Ishikawa (cell line): Measurements from ENCODE around the gene NUP210.

Experiments
- CEBPB ChIP-seq: IDR thresholded peaks from 2 replicates; pipeline ENCODE4 v1.6.1; 2012
- CREB1 ChIP-seq: IDR thresholded peaks from 2 replicates; pipeline ENCODE4 v1.6.1; 2012; ENCODE audit warnings: low read depth
- EGR1 ChIP-seq: IDR thresholded peaks from 2 replicates; pipeline ENCODE4 v1.6.1; 2012
- EP300 ChIP-seq: IDR thresholded peaks from 2 replicates; pipeline ENCODE4 v1.6.1; 2012; ENCODE audit warnings: borderline replicate concordance
- FOXM1 ChIP-seq: IDR thresholded peaks from 2 replicates; pipeline ENCODE4 v1.6.1; 2012; ENCODE audit warnings: low read depth, borderline replicate concordance
- MAX ChIP-seq: IDR thresholded peaks from 2 replicates; pipeline ENCODE4 v1.6.1; 2012
- NFIC ChIP-seq: IDR thresholded peaks from 2 replicates; pipeline ENCODE4 v1.6.1; 2012
- RAD21 ChIP-seq: IDR thresholded peaks from 2 replicates; pipeline ENCODE4 v1.6.1; 2012; ENCODE audit warnings: low read depth
- REST ChIP-seq: IDR thresholded peaks from 2 replicates; pipeline ENCODE4 v1.6.1; 2012; ENCODE audit warnings: low read depth, mild to moderate bottlenecking
- TAF1 ChIP-seq: IDR thresholded peaks from 2 replicates; pipeline ENCODE4 v1.6.1; 2012; ENCODE audit warnings: low read depth, mild to moderate bottlenecking
- TCF12 ChIP-seq: IDR thresholded peaks from 2 replicates; pipeline ENCODE4 v1.6.1; 2012; ENCODE audit warnings: low read depth
- TEAD4 ChIP-seq: IDR thresholded peaks from 2 replicates; pipeline ENCODE4 v1.6.1; 2012
- USF1 ChIP-seq: IDR thresholded peaks from 2 replicates; pipeline ENCODE4 v1.6.1; 2012
- YY1 ChIP-seq: IDR thresholded peaks from 2 replicates; pipeline ENCODE4 v1.6.1; 2012; ENCODE audit warnings: low read depth
- ZBTB7A ChIP-seq: IDR thresholded peaks from 2 replicates; pipeline ENCODE4 v1.6.1; 2012; ENCODE audit warnings: low read depth

The NUP210 gene

GRCh38 chr3:13459605-13460340 is 39.7 kb upstream of the NUP210 start:
- TF ChIP-seq NFIC: no peak
- no peak for TF ChIP-seq YY1
- no peak for TF ChIP-seq FOXM1
- no peak for TF ChIP-seq CREB1
- TF ChIP-seq USF1: no peak
- TF ChIP-seq TEAD4: no peak
- TF ChIP-seq CEBPB: no peak
- TF ChIP-seq MAX: no peak
- no peak for TF ChIP-seq REST
- TF ChIP-seq TAF1: no peak
- TF ChIP-seq EP300: no peak
- TF ChIP-seq RAD21: no peak
- no peak for TF ChIP-seq TCF12

- TF ChIP-seq REST: no peak
- TF ChIP-seq TCF12: no peak
- no peak for TF ChIP-seq EGR1
- no peak for TF ChIP-seq RAD21
These were observed 37.5 kb upstream of the NUP210 start for GRCh38 chr3:13457593-13457992.

- TF ChIP-seq CREB1: no peak
- no peak for TF ChIP-seq RAD21
- TF ChIP-seq ZBTB7A: no peak
- TF ChIP-seq MAX: no peak
- peak; percentile 50 for TF ChIP-seq USF1
- TF ChIP-seq EGR1: no peak
- no peak for TF ChIP-seq REST
- TF ChIP-seq YY1: no peak
These were observed 35.5 kb upstream of the NUP210 start for GRCh38 chr3:13455644-13456043.

GRCh38 chr3:13452490-13453335 is 32.6 kb upstream of the NUP210 start:
- no peak for TF ChIP-seq USF1
- peak; percentile 80 for TF ChIP-seq RAD21
